BLaER1 treated with 17β-estradiol and CSF1 and Interleukin-3, amounts not matched to agents 10 nM and 100 nM (cell line): ENCODE results near the gene TANGO2.

ENCODE experiments used
- H3K27ac ChIP-seq, 11 experiments: shearing (Covaris generic); formaldehyde crosslinking; 2 replicates each; pipeline ENCODE4 v1.8.1; 2022
- H3K27me3 ChIP-seq, 11 experiments: shearing (Covaris generic); formaldehyde crosslinking; 2 replicates each; pipeline ENCODE4 v1.8.1; 2022
- H3K36me3 ChIP-seq, 11 experiments: shearing (Covaris generic); formaldehyde crosslinking; 2 replicates each; pipeline ENCODE4 v1.8.1; 2022
- H3K4me1 ChIP-seq, 10 experiments: shearing (Covaris generic); formaldehyde crosslinking; 2 replicates each; pipeline ENCODE4 v1.8.1; 2022
- H3K4me2 ChIP-seq, 11 experiments: shearing (Covaris generic); formaldehyde crosslinking; 2 replicates each; pipeline ENCODE4 v1.8.1; 2022
- H3K4me3 ChIP-seq, 10 experiments: shearing (Covaris generic); formaldehyde crosslinking; 2 replicates each; pipeline ENCODE4 v1.8.1; 2022
- H3K9ac ChIP-seq, 11 experiments: shearing (Covaris generic); formaldehyde crosslinking; 2 replicates each; pipeline ENCODE4 v1.8.1; 2022
- H3K9me3 ChIP-seq, 11 experiments: shearing (Covaris generic); formaldehyde crosslinking; replicated peaks in 1 of 11; 2 replicates each; pipeline ENCODE4 v1.8.1; 2022
- H4K20me1 ChIP-seq, 11 experiments: shearing (Covaris generic); formaldehyde crosslinking; 2 replicates each; pipeline ENCODE4 v1.8.1; 2022
- Cebpa-rat ChIP-seq, 11 experiments: shearing (Covaris generic); IDR thresholded peaks; 2 replicates each; pipeline ENCODE4 v1.8.1; 2022

The TANGO2 gene

GRCh38 chr22:19974935-19975706 is 45.8 kb upstream of the TANGO2 start:
- H3K4me1 ChIP-seq = peaks cover 9 to 58% (median 39%) of the 10 kb centered on the region in 10 experiments
- peak overlapping the region in 9 of 11 experiments; percentile 21 to 85 (median 65); a peak in 17 of 22 replicates for H3K27ac ChIP-seq
- peak overlapping the region in 9 of 11 experiments; percentile 1 to 76 (median 57); a peak in 16 of 22 replicates for H3K9ac ChIP-seq
- no peaks in the 10 kb centered on the region for H3K27me3 ChIP-seq
- H4K20me1 ChIP-seq = peaks cover under 1 to 73% (median 21%) of the 10 kb centered on the region in 11 experiments; a peak in 17 of 22 replicates
- H3K36me3 ChIP-seq = peaks cover 0 to 59% (median 37%) of the 10 kb centered on the region in 11 experiments; a peak in 16 of 22 replicates
- H3K4me2 ChIP-seq = peak overlapping the region; percentile 18 to 92 (median 81); a peak in 21 of 22 replicates
- no peak for TF ChIP-seq Cebpa-rat (IDR thresholded peaks at IDR 0.05)
- H3K9me3 ChIP-seq = no peaks in the 10 kb centered on the region
- H3K4me3 ChIP-seq = peak overlapping the region in 4 of 10 experiments; percentile 2 to 22 (median 3); a peak in 2 of 20 replicates

DNA sequence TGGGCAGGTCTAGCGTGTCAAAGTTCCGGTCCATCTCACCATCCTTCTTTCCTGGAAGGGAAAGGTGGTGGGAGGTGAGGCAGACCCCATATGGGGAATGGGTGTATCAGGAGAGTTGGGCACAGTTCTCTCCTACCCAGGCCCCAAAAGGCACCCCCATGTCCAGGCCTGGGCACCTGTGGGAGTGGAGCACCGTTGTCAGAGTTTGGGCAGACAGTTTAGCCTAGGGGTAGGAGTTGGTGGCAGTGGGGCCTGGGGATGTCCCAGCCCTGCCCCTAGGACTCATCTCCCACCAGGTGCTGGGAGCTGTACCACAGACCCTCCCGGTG is 45.2 kb upstream of the TANGO2 start:
- peaks cover 0 to 62% (median 40%) of the 10 kb centered on the region in 11 experiments; a peak in 16 of 22 replicates for H3K36me3 ChIP-seq
- H3K4me3 ChIP-seq = peak overlapping the region in 1 of 10 experiments; percentile 22; a peak in 1 of 20 replicates
- peaks cover 9 to 55% (median 38%) of the 10 kb centered on the region in 10 experiments for H3K4me1 ChIP-seq
- peaks cover 0 to 76% (median 17%) of the 10 kb centered on the region in 11 experiments; a peak in 16 of 22 replicates for H4K20me1 ChIP-seq
- H3K4me2 ChIP-seq = peak overlapping the region; percentile 18 to 92 (median 81); a peak in 20 of 22 replicates
- H3K9ac ChIP-seq = peak overlapping the region in 9 of 11 experiments; percentile 1 to 76 (median 57); a peak in 13 of 22 replicates
- peak overlapping the region in 8 of 11 experiments; percentile 15 to 85 (median 72); a peak in 15 of 22 replicates for H3K27ac ChIP-seq
- no peaks in the 10 kb centered on the region for H3K27me3 ChIP-seq
- no peak for TF ChIP-seq Cebpa-rat (IDR thresholded peaks at IDR 0.05)
- H3K9me3 ChIP-seq = no peaks in the 10 kb centered on the region

- Histone ChIP-seq H3K27me3 (no peaks in the 10 kb centered on the region), H3K9ac (peak overlapping the region in 1 of 11 experiments; percentile 76; a peak in 2 of 22 replicates), H3K4me2 (peak overlapping the region in 5 of 11 experiments; percentile 65 to 88 (median 87); a peak in 5 of 22 replicates), H4K20me1 (peaks cover 0 to 71% (median 15%) of the 10 kb centered on the region in 11 experiments; a peak in 11 of 22 replicates), H3K4me1 (peaks cover 9 to 45% (median 33%) of the 10 kb centered on the region in 10 experiments), H3K4me3 (no peak overlapping the region), H3K9me3 (no peaks in the 10 kb centered on the region), H3K36me3 (peaks cover 0 to 62% (median 40%) of the 10 kb centered on the region in 11 experiments; a peak in 15 of 22 replicates), H3K27ac (peak overlapping the region in 5 of 11 experiments; percentile 65 to 85 (median 80); a peak in 8 of 22 replicates)
- no peak for TF ChIP-seq Cebpa-rat (IDR thresholded peaks at IDR 0.05)
Observed at GRCh38 chr22:19976671-19977070, 44.2 kb upstream of the TANGO2 start.

- no peaks in the 10 kb centered on the region for H3K9me3 ChIP-seq
- no peak overlapping the region for H3K4me2 ChIP-seq
- peaks cover 0 to 71% (median 21%) of the 10 kb centered on the region in 11 experiments; a peak in 13 of 22 replicates for H4K20me1 ChIP-seq
- TF ChIP-seq Cebpa-rat (IDR thresholded peaks at IDR 0.05) = no peak
- H3K27ac ChIP-seq = peak overlapping the region in 3 of 11 experiments; percentile 79 to 85 (median 80); a peak in 3 of 22 replicates
- H3K9ac ChIP-seq = no peak overlapping the region
- H3K4me1 ChIP-seq = peaks cover 9 to 51% (median 38%) of the 10 kb centered on the region in 10 experiments
- no peak overlapping the region for H3K4me3 ChIP-seq
- peaks cover 0 to 57% (median 36%) of the 10 kb centered on the region in 11 experiments; a peak in 15 of 22 replicates for H3K36me3 ChIP-seq
- no peaks in the 10 kb centered on the region for H3K27me3 ChIP-seq
Observed at GRCh38 chr22:19977296-19978243, 43.3 kb upstream of the TANGO2 start.

DNA sequence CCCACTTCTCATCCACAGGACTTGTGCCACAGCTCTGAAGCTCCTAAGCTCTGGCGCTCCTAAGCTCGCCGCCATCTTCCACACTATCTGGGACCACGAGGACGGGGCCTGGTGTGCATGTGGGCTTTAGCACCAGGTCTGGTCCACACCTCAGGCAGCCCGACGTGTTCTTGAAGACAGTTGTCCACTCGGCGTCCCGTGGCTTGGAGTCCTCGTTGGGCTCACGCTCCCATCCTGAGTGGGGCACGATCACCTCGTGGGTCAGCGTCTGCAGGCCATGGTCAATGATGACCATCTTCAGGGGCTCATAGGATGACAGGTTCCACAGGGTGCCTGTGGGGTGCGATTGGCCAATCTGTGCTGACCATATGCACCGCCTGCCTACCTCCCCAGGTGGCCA is 42.2 kb upstream of the TANGO2 start:
- Histone ChIP-seq H3K27ac (no peak overlapping the region), H3K4me3 (no peak overlapping the region), H3K4me1 (peaks cover 9 to 56% (median 44%) of the 10 kb centered on the region in 10 experiments), H3K9ac (no peak overlapping the region), H3K27me3 (no peaks in the 10 kb centered on the region), H3K4me2 (no peak overlapping the region), H4K20me1 (peaks cover 0 to 75% (median 32%) of the 10 kb centered on the region in 11 experiments; a peak in 17 of 22 replicates), H3K36me3 (peaks cover 0 to 49% (median 36%) of the 10 kb centered on the region in 11 experiments; a peak in 15 of 22 replicates), H3K9me3 (no peaks in the 10 kb centered on the region)
- TF ChIP-seq Cebpa-rat (IDR thresholded peaks at IDR 0.05) = no peak

DNA sequence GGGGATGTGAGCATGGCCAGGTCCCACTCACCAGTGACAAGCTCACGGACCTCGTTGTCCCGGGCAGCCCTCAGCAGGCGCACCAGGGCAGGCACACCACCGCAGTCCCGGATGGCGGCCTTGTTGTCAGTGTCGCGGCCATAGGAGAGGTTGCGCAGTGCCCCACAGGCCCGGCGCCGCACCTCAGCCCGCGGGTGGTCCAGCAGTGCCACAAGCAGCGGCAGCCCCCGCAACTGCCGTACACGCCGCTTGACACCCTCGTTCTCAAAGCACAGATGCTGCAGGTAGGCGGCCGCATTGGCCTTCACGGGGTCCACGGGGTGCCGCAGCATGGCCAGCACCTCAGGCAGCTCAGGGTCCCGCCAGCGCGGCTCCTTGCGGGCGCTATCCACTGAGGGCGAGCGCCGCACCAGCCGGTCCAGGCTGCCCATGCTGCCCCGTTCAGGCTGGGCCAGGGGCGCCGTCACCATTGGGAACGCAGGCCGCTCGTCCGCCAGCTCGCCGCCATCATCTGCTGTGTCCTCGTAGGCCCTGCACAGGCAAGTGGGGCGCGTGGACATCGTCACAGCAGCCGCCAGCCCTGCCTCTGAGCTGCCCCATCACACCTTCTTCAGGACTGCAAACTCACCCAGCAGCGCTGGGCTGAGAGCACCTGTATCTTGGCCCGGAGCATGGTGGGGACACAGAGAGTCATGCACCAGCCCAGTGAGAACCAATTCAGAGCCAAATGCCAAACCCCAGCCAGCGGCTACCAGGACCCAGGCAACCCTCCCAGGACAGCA is 41.0 kb upstream of the TANGO2 start:
- Histone ChIP-seq H4K20me1 (peaks cover 0 to 78% (median 38%) of the 10 kb centered on the region in 11 experiments; a peak in 18 of 22 replicates), H3K4me2 (no peak overlapping the region), H3K9me3 (no peaks in the 10 kb centered on the region), H3K4me3 (no peak overlapping the region), H3K27ac (no peak overlapping the region), H3K27me3 (no peaks in the 10 kb centered on the region), H3K36me3 (peaks cover 0 to 49% (median 36%) of the 10 kb centered on the region in 11 experiments; a peak in 15 of 22 replicates), H3K9ac (no peak overlapping the region), H3K4me1 (peaks cover 7 to 56% (median 44%) of the 10 kb centered on the region in 10 experiments)
- TF ChIP-seq Cebpa-rat (IDR thresholded peaks at IDR 0.05) = no peak

GRCh38 chr22:19980766-19981165 is 40.1 kb upstream of the TANGO2 start:
- H3K4me1 ChIP-seq = peaks cover 0 to 56% (median 44%) of the 10 kb centered on the region in 10 experiments; a peak in 19 of 20 replicates
- H3K27ac ChIP-seq = no peak overlapping the region
- H3K36me3 ChIP-seq = peaks cover 0 to 49% (median 36%) of the 10 kb centered on the region in 11 experiments; a peak in 15 of 22 replicates
- no peak overlapping the region for H3K4me3 ChIP-seq
- peaks cover 0 to 84% (median 39%) of the 10 kb centered on the region in 11 experiments; a peak in 19 of 22 replicates for H4K20me1 ChIP-seq
- no peaks in the 10 kb centered on the region for H3K27me3 ChIP-seq
- no peak overlapping the region for H3K4me2 ChIP-seq
- no peaks in the 10 kb centered on the region for H3K9me3 ChIP-seq
- no peak overlapping the region for H3K9ac ChIP-seq
- TF ChIP-seq Cebpa-rat (IDR thresholded peaks at IDR 0.05) = no peak
